CD4-positive, CD25-positive, alpha-beta regulatory T cell (primary cell): Measurements from ENCODE around the gene SHKBP1. TPM values are rescaled to one million over a fixed set of nuclear protein-coding genes. Genes with fewer than 3 reads are reported as not detected.
A peak's percentile ranks its signal among the peaks of the same experiment; 100 is the strongest.

Experiments used
- ATAC-seq, 2 donors: fragments of 150-1000 bp; cut with Tn5 transposase; one replicate each; pipeline ENCODE4 v1.10.0; 2021; ENCODE audit warnings: low read depth in 2 of 2, moderate number of reproducible peaks in 2 of 2, moderate library complexity in 1 of 2
- DNase-seq, 3 donors: peaks; one replicate each; pipeline versions ENCODE4 v3.0.0 to v3.0.0-alpha.2; 2012 to 2022; ENCODE audit warnings: mixed read lengths in 1 of 3
- H3K27ac ChIP-seq: one replicate; pipeline ENCODE4 v1.7.0; 2013; ENCODE audit warnings: mild to moderate bottlenecking, low read length; ENCODE audit not compliant: insufficient read depth, poor library complexity, severe bottlenecking
- H3K27me3 ChIP-seq: one replicate; pipeline ENCODE4 v1.7.0; 2013; ENCODE audit warnings: low read length; ENCODE audit not compliant: control insufficient read depth, insufficient read depth
- H3K36me3 ChIP-seq: one replicate; pipeline ENCODE4 v1.7.0; 2013; ENCODE audit warnings: mild to moderate bottlenecking, low read length, moderate library complexity; ENCODE audit not compliant: control insufficient read depth, insufficient read depth
- H3K4me1 ChIP-seq: 2 replicates; pipeline ENCODE4 v1.7.0; 2013; ENCODE audit warnings: mild to moderate bottlenecking, low read length; ENCODE audit not compliant: insufficient read depth, control insufficient read depth, poor library complexity, severe bottlenecking
- H3K4me3 ChIP-seq: one replicate; pipeline ENCODE4 v1.7.0; 2013; ENCODE audit warnings: low read depth, mild to moderate bottlenecking, low read length, moderate library complexity
- H3K9me3 ChIP-seq, 2 experiments: 1 replicate in 1 of 2; 2 replicates in 1 of 2; pipeline ENCODE4 v1.7.0; 2013; ENCODE audit warnings: low read length in 2 of 2, mild to moderate bottlenecking in 1 of 2, moderate library complexity in 1 of 2; ENCODE audit not compliant: control insufficient read depth in 2 of 2
- H3K27ac Mint-ChIP-seq, 3 donors: one replicate each; pipeline ENCODE4 v1.8.0; 2020 to 2022; ENCODE audit warnings: mild to moderate bottlenecking in 3 of 3, mixed read lengths in 3 of 3, moderate library complexity in 2 of 3
- H3K27me3 Mint-ChIP-seq: one replicate; pipeline ENCODE4 v1.8.0; 2022; ENCODE audit warnings: mild to moderate bottlenecking, mixed read lengths
- H3K36me3 Mint-ChIP-seq: one replicate; pipeline ENCODE4 v1.8.0; 2020; ENCODE audit warnings: mixed read lengths
- H3K4me1 Mint-ChIP-seq, 4 donors: one replicate each; pipeline ENCODE4 v1.8.0; 2020 to 2022; ENCODE audit warnings: mixed read lengths in 4 of 4, mild to moderate bottlenecking in 1 of 4
- H3K4me3 Mint-ChIP-seq, 4 donors: one replicate each; pipeline ENCODE4 v1.8.0; 2020 to 2022; ENCODE audit warnings: mild to moderate bottlenecking in 4 of 4, mixed read lengths in 4 of 4, moderate library complexity in 3 of 4
- H3K9me3 Mint-ChIP-seq, 7 donors: one replicate each; pipeline ENCODE4 v1.8.0; 2020 to 2022; ENCODE audit warnings: mixed read lengths in 7 of 7, mild to moderate bottlenecking in 3 of 7, moderate library complexity in 2 of 7
- polyA plus RNA-seq, 4 donors: library from polyadenylated mRNA; unstranded; fragments of 300-500 nt; fragmentation: Illumina TruSeq; gene quantifications; one replicate each; pipeline ENCODE4 v1.2.3, GENCODE V29; 2021
- total RNA-seq: library from RNA; stranded (reverse); gene quantifications from one replicate; pipeline ENCODE4 v1.2.3, GENCODE V29; 2022

SHKBP1 gene
- total and polyA plus RNA-seq, 5 donors from 2014 or later: 120 to 195 (median 165) TPM

DNA sequence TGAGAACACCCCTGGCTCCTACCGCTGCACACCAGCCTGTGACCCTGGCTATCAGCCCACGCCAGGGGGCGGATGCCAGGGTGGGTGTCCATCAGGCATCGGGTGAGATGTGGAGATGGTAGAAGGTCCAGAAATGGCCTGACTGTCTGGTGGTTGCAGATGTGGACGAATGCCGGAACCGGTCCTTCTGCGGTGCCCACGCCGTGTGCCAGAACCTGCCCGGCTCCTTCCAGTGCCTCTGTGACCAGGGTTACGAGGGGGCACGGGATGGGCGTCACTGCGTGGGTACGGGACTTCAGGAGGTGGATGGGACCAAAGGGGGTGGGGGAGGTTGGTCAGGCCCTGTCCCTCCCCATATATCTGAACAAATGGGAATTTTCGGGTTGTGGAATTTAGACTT is 40.3 kb downstream of the SHKBP1 start:
- H3K9me3 ChIP-seq: no peaks in the 10 kb centered on the region
- peaks cover 13% of the 10 kb centered on the region for H3K36me3 ChIP-seq
- no peaks in the 10 kb centered on the region for H3K27me3 Mint-ChIP-seq
- H3K27ac Mint-ChIP-seq: no peak overlapping the region
- peaks cover 19% of the 10 kb centered on the region for H3K4me1 ChIP-seq
- peaks cover 8 to 42% (median 18%) of the 10 kb centered on the region in 4 donors for H3K4me1 Mint-ChIP-seq
- DNase-seq (no peak), ATAC-seq (no peak)
- H3K27ac ChIP-seq: no peak overlapping the region
- no peaks in the 10 kb centered on the region for H3K9me3 Mint-ChIP-seq
- H3K4me3 Mint-ChIP-seq: no peak overlapping the region
- no peaks in the 10 kb centered on the region for H3K27me3 ChIP-seq
- H3K4me3 ChIP-seq: no peak overlapping the region
- H3K36me3 Mint-ChIP-seq: peaks cover 20% of the 10 kb centered on the region

DNA sequence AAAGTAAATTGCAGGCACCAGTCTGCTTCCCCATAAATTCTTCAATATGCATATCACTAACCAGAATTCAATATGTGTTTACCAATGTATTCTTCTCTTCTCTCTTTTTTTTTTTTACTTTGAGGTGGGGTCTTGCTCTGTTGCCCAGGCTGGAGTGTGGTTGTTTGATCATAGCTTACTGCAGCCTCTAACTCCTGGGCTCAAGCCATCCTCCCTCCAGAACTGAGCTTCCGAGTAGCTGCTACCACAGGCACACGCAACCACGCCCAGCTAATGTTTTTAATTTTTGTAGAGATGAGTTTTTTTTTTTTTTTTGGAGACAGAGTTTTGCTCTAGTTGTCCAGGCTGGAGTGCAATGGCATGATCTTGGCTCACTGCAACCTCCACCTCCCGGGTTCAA is 41.3 kb downstream of the SHKBP1 start:
- DNase-seq (no peak), ATAC-seq (no peak)
- Histone ChIP-seq H3K4me1 (peaks cover 17% of the 10 kb centered on the region), H3K9me3 (no peaks in the 10 kb centered on the region), H3K27me3 (no peaks in the 10 kb centered on the region), H3K36me3 (peaks cover 15% of the 10 kb centered on the region), H3K27ac (no peak overlapping the region), H3K4me3 (no peak overlapping the region)
- Mint-ChIP-seq H3K27ac (no peak overlapping the region), H3K9me3 (no peaks in the 10 kb centered on the region), H3K27me3 (no peaks in the 10 kb centered on the region), H3K4me3 (peak overlapping the region in 1 of 4 donors; percentile 24), H3K36me3 (peaks cover 20% of the 10 kb centered on the region), H3K4me1 (peaks cover 8 to 32% (median 16%) of the 10 kb centered on the region in 4 donors)

DNA sequence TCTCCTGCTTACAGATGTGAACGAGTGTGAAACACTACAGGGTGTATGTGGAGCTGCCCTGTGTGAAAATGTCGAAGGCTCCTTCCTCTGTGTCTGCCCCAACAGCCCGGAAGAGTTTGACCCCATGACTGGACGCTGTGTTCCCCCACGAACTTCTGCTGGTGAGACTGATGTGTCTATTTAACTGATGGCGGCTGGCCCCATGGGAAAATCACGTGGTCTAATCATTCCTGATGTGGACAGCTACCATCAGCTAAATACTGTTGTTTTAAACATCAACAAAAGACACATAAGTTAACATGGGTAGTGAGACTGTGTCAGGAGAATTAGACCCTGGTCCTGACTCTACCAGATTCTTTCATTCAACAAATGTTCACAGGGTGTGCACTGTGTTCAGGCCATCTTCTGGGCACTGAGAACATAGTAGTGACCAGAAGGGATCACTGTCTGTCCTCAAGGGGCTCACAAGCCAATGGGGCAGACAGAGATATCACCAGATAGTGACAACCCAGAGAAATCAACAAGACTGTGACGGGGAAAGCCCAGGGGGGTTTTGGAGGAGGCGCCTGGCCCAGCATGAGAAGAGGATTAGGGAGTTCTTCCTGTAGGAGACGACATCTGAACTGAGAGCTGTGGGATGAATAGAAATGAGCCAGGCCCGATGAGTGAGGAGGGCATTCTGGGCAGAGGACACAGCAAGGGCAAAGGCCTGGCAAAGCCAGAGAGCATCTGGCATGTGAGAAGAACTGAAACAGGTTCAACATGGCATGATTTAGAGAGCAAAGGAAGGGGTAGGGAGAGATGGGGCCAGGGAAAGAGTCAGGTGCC is 42.9 kb downstream of the SHKBP1 start:
- no peak for ATAC-seq
- Mint-ChIP-seq H3K36me3 (peaks cover 23% of the 10 kb centered on the region), H3K27ac (peak overlapping the region in 1 of 3 donors; percentile 47), H3K27me3 (no peaks in the 10 kb centered on the region), H3K9me3 (no peaks in the 10 kb centered on the region), H3K4me3 (peak overlapping the region in 1 of 4 donors; percentile 15), H3K4me1 (peaks cover 8 to 22% (median 12%) of the 10 kb centered on the region in 4 donors)
- H3K9me3 ChIP-seq: no peaks in the 10 kb centered on the region
- H3K4me1 ChIP-seq: peaks cover 4% of the 10 kb centered on the region
- no peak overlapping the region for H3K4me3 ChIP-seq
- no peak for DNase-seq
- H3K27me3 ChIP-seq: no peaks in the 10 kb centered on the region
- peaks cover 18% of the 10 kb centered on the region for H3K36me3 ChIP-seq
- no peak overlapping the region for H3K27ac ChIP-seq

DNA sequence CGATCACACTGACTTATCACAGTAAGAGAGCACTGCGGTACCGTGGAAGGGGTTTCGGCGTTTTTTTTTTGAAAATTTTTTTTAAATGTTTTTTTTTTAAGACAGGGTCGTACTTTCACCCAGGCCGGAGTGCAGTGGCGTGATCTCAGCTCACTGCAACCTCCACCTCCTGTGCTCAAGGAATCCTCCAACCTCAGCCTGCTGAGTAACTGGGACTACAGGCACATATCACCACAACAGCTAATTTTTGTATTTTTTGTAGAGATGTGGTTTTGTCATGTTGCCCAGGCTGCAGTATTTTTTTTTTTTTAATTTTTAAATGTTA is 43.5 kb downstream of the SHKBP1 start:
- Mint-ChIP-seq H3K4me1 (peaks cover 2 to 16% (median 7%) of the 10 kb centered on the region in 4 donors), H3K36me3 (peaks cover 28% of the 10 kb centered on the region), H3K27ac (no peak overlapping the region)

DNA sequence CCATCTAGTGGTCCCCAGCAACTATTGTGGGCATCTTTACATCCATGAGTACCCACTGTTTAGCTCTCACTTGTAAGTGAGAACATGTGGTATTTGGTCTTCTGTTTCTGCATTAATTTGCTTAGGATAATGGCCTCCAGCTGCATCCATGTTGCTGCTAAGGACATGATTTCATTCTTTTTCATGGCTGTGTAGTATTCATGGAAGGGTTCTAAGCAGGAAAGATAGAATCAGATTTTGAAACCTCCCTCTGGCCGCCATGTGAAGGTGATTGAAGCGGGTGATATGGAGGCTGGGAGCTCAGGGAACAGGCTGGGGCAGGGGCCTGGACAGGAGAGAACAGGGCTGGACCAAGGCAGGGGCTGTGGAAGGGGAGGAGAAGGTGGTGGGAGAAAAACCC is 44.6 kb downstream of the SHKBP1 start:
- Histone ChIP-seq H3K36me3 (peaks cover 22% of the 10 kb centered on the region), H3K4me3 (no peak overlapping the region), H3K9me3 (no peaks in the 10 kb centered on the region), H3K4me1 (no peaks in the 10 kb centered on the region), H3K27me3 (no peaks in the 10 kb centered on the region), H3K27ac (no peak overlapping the region)
- Mint-ChIP-seq H3K27me3 (no peaks in the 10 kb centered on the region), H3K9me3 (no peaks in the 10 kb centered on the region), H3K4me1 (peaks cover 0 to 7% (median 1%) of the 10 kb centered on the region in 4 donors), H3K4me3 (no peak overlapping the region), H3K27ac (no peak overlapping the region), H3K36me3 (peaks cover 33% of the 10 kb centered on the region)
- no peak for DNase-seq
- no peak for ATAC-seq

More for the DNA sequence above, 43.5 kb downstream of the SHKBP1 start:
- peaks cover 18% of the 10 kb centered on the region for H3K36me3 ChIP-seq
- no peaks in the 10 kb centered on the region for H3K9me3 Mint-ChIP-seq
- no peaks in the 10 kb centered on the region for H3K4me1 ChIP-seq
- ATAC-seq (no peak), DNase-seq (no peak)
- H3K27me3 ChIP-seq: no peaks in the 10 kb centered on the region
- no peaks in the 10 kb centered on the region for H3K27me3 Mint-ChIP-seq
- H3K4me3 Mint-ChIP-seq: no peak overlapping the region
- no peak overlapping the region for H3K27ac ChIP-seq
- no peak overlapping the region for H3K4me3 ChIP-seq
- H3K9me3 ChIP-seq: no peaks in the 10 kb centered on the region

DNA sequence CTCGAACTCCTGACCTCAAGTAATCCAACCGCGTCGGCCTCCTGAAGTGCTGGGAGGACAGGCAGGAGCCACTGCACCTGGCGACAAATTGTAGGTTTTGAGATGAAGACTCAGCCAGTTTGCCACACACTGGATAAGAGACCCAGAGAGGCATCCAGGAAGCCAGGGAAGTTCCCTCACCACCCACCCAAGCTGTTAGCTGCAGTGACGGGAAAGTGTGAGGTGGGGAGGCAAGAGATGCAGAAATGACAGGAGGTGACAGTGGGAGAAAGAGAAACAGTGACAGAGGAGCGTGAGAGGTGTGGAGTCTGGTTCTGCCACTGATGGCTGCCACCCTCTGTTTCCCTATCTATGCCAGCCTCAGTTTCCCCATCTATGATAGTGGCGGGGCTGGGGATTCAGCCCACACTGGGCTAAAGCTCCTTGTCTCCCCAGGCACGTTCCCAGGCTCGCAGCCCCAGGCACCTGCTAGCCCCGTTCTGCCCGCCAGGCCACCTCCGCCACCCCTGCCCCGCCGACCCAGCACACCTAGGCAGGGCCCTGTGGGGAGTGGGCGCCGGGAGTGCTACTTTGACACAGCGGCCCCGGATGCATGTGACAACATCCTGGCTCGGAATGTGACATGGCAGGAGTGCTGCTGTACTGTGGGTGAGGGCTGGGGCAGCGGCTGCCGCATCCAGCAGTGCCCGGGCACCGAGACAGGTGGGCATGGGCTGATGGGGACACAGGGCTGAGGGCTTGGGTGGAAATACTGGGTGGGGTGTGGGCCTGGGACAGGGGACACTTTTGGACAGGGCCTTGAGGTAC is 45.5 kb downstream of the SHKBP1 start:
- Mint-ChIP-seq H3K9me3 (no peaks in the 10 kb centered on the region), H3K27me3 (no peaks in the 10 kb centered on the region), H3K4me1 (peaks cover 0 to 3% (median 1%) of the 10 kb centered on the region in 4 donors), H3K36me3 (peaks cover 35% of the 10 kb centered on the region), H3K4me3 (no peak overlapping the region), H3K27ac (no peak overlapping the region)
- no peak overlapping the region for H3K4me3 ChIP-seq
- DNase-seq (no peak), ATAC-seq (no peak)
- no peaks in the 10 kb centered on the region for H3K4me1 ChIP-seq
- H3K27me3 ChIP-seq: no peaks in the 10 kb centered on the region
- no peak overlapping the region for H3K27ac ChIP-seq
- peaks cover 22% of the 10 kb centered on the region for H3K36me3 ChIP-seq
- no peaks in the 10 kb centered on the region for H3K9me3 ChIP-seq

DNA sequence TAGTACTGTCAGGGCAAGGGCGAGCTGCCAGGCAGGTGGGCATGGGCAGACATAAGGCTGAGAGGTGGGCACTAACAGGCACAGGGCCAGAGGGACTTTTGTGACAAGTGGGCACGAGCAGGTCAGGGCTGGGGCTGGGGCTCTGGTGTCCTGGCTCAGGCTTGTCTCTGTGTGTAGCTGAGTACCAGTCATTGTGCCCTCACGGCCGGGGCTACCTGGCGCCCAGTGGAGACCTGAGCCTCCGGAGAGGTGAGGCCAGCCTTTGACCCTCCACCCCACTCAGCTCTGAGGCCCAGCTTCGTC is 46.1 kb downstream of the SHKBP1 start:
- no peak overlapping the region for H3K4me3 Mint-ChIP-seq
- peak overlapping the region in 1 of 3 donors; percentile 67 for H3K27ac Mint-ChIP-seq
- H3K27me3 Mint-ChIP-seq: no peaks in the 10 kb centered on the region
- Histone ChIP-seq H3K36me3 (peaks cover 22% of the 10 kb centered on the region), H3K4me3 (no peak overlapping the region), H3K4me1 (no peaks in the 10 kb centered on the region), H3K27me3 (no peaks in the 10 kb centered on the region), H3K9me3 (no peaks in the 10 kb centered on the region), H3K27ac (no peak overlapping the region)
- peaks cover 35% of the 10 kb centered on the region for H3K36me3 Mint-ChIP-seq
- peaks cover 0 to 3% (median 1%) of the 10 kb centered on the region in 4 donors for H3K4me1 Mint-ChIP-seq
- DNase-seq (no peak), ATAC-seq (no peak)
- H3K9me3 Mint-ChIP-seq: no peaks in the 10 kb centered on the region
